8988T (cell line): ENCODE data around the gene NR6A1.

ENCODE experiments used
- DNase-seq: peaks from one replicate; pipeline ENCODE4 v3.0.0; 2011

NR6A1 gene

DNA sequence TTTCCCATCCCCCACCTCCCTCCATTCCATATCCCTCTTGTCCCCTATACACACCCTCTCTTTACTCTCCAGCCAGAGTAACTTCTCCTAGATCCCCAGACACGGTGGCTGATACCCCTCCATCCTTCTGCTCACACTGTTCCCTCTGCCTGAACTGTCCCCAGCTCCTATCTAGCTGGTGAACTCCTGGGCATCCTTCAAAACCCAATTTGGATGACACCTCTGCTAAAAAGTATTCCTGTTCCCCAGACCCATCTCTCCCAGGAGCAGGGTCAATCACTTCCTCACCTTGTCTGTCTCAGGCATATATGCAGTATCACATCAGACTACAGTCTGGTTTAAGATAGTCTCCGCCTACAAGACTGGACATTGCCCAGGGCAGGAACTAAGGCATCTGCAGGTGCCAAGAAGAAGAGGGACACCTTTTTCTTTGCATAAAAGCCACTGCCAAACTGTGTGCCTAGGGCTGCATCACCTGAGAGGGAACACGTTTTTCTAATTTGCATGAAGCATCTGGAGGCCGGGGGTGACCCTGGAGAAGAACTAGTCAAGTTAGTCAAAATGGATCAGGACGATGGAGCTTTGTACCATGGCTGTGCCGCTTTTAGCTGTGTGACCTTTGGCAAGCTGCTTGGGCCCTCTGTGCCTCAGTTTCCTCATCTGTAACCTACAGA is 291.0 kb downstream of the NR6A1 start:
- no peak for DNase-seq

DNA sequence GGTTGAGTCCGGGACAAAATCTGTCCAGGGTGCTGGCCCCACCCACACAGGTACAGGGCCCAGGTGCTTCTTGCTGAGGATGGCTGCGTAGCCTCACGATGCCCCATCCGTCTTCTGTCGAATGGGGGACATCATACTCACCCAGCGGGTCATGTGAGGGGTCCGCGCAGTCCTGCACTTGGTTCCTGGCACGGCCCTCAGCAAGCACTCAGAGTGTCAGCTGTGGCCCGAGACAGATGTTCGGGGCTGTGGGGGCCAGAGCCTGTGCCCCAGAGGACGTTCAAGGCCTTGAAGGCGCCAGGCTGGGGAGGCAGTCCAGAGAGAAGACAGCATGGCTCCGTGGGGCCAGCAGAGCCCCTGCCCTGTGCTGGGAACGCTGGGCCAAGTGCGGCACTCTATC is 291.7 kb downstream of the NR6A1 start:
- DNase-seq, result no peak

DNA sequence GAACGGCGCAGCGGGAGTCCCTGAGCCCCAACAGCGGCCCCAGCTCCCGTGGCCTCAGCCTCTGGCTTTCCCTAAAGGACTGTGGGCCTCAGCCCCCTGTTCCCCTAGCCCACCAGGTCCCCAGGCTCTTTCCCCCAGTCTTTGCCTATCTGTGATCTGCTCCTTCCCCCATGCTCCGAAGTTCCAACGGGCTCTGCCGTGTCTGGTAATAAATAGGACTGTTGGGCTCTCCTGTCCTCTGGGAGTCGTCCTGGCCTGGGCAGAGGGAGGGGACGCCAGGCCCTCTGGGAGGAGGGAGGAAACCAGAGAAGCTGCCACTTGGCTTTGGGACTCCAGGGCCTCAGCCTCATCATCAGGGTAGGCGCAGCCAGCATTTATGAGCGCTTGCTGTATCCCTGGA is 292.8 kb downstream of the NR6A1 start:
- no peak for DNase-seq

DNA sequence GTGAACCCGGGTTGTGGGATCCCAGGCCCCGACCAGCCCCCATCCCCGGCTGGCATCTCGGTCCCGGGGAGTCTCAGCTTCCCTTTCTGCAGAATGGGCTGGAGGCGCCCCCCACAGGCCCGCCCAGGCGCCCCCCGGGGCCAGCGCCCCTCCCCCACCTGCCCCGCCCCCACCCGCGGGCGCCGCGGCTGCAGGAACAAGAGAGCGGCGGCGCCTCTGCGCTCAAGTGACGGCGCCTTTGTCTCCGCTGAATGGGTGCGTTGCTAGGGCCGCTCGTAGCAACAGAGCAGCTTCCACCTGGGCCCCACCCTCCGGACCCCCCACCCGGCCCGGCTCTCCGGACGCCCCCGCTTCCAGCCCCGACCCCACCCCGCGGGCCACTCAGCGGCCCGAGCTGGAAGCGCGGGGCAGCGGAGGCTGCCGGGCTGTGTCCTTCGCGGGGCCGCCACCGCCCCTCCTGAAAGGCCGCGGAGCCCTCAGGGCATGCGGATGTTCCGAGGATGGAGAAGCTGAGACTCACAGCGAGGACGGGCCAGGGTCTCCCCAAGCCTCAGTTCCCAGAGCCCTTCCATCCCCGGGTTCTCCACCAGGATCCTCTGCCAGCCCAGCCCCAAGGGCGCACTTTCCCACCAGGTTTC is 293.3 kb downstream of the NR6A1 start:
- DNase-seq, result no peak

DNA sequence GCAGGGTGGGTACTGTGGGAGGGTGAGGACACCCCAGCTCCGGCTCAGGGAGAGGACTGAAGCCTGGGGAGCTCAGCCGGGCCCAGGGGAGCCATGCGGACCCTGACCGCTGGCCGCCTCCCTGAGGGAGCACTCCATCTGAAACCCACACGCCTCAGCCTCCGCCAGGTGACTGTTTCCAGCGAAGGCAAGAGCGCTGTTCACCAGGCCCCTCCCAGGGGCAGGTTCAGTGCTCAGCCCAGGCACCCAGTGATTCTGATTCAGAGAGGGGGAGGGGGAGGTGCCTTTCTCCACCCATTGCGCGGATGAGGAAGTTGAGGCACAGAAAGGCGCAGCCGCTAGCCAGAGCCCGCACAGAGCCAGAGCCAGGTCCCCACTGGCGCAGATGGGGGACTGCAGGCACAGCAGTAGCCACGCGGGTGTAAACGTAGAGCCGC is 293.9 kb downstream of the NR6A1 start:
- no peak for DNase-seq

DNA sequence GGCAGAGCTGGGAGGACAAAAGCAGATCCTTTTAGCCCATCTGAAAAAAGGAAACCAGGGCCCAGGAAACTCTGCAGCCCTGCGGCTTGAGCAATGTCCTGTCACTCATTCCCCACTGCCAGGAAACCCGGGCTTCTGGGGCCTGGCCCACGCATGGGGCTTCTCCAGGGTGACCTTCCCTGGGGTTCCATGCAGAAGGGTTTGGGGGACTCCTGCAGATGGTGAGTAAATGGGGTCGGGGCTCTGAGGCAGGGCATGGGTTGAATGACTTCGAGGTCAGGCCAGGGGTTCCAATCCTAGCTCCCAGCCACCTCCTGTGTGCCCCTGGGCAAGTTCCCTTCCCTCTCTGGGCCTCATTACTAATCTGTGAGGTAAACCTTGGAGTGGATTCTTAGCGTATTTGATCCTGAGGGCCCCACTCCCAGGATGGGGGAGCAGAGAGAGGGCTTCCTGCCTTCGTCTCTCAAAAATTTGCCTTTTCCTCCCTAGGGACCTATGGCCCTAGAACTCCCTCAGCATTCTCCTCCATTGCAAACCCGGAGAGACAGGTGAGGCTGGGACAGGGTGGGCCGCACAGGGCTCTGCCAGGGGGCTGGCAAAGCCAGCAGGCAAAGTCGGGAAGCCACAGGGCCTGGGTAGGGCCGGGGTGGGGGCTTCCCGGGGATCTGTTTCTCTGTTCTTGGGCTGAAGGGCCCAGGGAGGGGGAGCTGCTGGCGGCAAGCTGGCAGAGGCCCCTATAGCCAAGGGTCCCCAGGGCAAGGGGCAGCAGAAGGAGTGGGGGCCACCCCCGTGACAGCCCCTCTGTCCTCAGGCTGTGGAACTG is 295.0 kb downstream of the NR6A1 start:
- no peak for DNase-seq

DNA sequence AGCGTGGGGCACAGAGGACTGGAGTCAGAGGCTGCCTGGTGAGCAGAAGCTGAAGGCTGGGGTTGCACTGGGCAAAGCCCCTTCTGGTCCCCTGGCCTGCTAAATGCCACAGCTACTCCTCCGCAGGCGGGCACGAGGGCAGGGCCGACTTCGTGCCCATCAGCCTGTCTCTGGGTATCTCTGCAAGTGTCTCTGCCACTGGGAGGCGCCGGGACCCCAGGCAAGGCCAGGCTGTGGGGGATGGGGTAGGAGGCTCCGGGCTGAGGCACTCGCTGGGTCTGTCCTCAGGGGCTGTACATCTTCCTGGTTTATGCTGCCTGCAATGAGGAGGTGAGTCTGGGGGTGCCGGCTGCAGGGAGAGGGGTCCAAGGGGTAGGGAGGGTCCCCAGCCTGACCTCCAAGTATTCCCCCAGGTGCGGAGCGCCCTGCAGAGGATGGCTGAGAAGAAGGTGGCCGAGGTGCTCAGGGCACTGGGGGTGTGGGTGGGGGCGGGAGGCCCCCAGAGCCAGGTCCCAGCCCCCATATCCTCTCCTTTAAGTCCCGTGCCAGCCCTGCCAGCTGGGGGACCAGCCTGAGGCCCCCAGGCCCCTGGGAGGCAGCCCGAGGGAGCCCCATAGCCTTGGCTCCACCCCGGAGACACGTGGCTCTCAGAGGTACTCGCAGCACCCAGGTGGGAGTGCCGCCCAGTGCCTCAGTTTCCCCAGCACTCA is 295.8 kb downstream of the NR6A1 start:
- DNase-seq, result no peak

DNA sequence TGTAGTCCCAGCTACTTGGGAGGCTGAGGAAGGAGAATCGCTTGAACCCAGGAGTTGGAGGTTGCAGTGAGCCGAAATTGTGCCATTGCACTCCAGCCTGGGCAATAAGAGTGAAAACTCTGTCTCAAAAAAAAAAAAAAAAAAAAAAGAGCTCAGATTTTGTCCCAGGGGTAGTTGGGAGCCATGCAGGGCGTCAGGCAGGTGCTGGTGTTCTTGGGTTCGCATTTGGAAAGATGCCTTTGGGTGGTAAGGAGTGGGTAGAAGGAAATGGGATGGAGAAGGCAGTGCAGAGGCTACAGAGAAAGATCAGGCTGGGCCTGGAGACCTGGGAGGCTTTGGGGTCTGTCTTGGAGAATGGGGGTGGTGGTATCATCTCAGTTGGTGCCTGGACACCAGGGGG is 297.0 kb downstream of the NR6A1 start:
- no peak for DNase-seq

DNA sequence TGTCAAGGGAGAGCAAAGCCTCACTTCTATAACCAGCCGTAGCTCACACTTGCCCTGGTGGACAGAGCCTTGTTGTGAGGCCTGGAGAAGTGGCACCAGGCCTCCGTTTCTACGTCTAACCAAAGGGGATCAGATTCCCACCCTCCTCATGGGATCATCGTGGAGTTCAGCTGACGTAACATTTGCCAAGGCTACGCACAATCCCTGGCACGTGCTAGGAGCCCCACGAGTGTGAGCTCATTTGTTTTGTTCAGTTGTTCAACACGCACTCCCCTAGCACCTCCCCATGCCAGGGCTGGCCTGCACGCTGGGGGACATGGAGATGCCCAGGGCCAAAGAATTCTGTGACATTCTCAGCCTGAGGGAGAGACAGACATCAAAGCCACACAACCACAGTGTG is 297.8 kb downstream of the NR6A1 start:
- DNase-seq, result no peak

DNA sequence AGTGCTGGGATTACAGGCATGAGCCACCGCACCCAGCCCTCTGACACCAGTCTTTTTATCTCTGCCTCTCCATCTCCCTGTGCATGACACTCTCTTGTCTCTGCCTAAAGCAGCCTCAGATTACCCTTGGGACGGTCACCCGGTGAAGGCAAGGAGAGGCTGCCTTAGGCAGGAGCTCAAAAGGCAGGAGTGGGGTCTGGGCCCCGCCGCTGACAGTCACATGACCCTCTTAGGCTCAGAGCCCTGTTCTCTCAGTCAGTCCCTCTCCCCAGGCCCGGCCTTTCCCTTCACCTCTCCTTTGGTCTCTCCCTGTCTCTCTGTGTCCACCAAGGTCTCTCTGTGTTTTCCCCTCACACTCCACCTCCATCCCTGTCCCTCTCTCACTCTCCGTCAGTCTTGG is 298.3 kb downstream of the NR6A1 start:
- no peak for DNase-seq

DNA sequence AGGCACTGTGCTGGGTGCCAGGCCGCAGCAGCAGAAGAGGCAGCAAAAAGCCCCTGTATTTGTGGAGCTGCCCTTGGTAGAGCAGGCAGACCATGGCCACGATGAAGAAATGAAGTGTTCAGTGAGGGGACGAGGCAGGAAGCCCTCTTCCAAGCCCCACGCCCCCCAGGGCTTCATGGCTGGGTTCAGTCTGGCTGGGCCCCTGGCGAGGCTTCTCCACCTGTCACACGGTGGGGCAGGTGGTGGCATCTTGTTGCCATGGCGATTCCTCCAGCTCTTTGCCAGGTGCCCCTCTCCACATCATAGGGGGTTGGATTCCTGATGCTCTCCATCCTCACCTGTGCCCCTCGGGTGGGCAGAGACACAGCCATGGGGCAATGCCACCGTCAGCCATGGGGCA is 299.4 kb downstream of the NR6A1 start:
- no peak for DNase-seq

DNA sequence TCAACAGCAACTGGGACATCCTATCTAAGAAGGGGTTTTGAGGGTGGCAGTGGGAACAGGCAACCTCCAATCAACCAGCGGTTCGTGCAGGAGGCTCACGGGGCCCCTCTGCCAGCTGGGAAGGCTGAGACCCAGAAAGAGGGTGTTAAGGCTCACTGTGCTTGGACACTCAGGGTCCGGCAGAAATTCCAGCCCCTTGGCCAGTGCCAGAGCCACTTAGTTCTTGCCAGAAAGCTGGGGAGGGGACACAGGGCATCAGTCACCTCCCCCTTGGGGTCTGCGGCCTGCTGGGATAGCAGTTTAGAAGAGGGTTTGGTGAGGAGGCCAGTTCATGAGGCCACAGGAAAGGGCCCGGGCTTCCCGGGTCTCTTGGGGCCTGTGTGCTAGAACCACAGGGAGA is 300.4 kb downstream of the NR6A1 start:
- no peak for DNase-seq

DNA sequence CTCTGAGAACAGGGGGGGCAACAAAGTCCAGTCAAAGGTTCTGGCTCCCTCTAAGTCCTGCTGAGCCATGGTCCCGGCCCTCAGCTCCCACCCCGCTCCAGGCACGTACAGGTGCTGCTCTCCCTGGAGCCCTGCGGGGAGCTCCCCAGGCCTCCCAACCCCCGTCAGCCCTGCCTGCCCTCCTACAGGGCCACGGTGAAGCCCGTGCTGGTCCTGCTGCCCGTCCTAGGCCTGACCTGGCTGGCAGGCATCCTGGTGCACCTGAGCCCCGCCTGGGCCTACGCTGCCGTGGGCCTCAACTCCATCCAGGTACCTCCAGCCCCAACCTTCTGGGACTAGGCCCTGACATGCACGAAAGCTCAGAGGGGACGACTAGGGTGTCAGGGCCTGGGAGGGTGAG is 300.8 kb downstream of the NR6A1 start:
- DNase-seq, result no peak

DNA sequence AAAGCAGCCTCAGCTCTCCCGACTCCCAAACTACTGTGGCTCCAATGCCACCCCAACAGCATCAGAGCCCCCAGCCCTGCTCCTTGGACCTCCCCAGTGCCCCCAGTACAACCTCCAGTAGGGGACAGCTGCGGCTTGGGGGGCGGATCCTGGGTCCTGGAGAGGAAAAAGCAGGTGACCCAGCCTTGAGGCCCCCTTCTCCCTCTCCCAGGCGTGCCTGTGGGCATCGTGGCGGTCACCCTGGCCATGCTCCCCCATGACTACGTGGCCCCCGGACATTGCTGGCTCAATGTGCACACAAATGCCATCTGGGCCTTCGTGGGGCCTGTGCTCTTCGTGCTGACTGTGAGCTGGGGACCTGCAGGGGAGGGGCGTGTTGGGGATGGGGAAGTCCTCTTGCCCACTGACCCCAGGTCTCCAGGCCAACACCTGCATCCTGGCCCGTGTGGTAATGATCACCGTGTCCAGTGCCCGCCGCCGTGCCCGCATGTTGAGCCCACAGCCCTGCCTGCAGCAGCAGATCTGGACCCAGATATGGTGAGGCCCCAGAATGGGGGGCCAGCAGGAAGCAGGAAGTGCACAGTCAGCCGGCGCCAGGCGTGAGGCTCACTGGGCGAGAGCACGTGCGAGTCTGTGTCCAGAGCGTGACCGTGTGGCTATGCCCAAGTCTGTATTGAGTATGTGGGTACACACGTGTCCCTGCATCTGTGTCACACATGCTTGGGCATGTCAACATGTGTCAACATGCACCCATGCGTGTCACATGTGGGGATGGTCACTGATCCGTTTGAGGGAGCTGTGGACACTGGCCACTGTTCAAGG is 301.9 kb downstream of the NR6A1 start:
- no peak for DNase-seq

DNA sequence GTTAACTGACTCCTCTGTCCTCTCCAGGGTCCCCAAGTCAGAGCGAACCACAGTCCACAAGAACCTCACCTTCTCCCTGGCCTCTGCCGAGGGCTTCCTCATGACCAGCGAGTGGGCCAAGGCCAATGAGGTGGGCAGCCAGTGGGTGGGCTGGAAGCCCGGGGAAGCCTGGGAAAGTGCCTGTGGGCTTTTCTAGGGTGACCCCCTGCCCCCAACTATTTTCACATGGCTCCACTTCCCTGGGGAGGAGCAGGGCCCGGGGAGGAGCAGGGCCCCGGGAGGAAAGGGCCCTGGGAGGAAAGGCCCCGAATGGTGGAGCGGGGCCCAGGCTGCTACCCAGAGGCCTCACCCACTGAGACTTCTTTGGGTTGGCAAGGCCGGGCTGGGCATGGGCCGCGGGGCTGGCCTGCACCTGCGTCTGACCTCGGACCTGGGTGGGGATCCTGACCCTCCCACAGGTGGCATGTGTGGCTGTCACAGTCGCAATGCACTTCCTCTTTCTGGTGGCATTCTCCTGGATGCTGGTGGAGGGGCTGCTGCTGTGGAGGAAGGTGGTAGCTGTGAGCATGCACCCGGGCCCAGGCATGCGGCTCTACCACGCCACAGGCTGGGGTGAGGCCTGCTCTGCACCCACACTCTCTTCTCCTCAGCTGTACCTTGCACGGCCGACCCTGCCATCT is 302.9 kb downstream of the NR6A1 start:
- DNase-seq, result no peak

DNA sequence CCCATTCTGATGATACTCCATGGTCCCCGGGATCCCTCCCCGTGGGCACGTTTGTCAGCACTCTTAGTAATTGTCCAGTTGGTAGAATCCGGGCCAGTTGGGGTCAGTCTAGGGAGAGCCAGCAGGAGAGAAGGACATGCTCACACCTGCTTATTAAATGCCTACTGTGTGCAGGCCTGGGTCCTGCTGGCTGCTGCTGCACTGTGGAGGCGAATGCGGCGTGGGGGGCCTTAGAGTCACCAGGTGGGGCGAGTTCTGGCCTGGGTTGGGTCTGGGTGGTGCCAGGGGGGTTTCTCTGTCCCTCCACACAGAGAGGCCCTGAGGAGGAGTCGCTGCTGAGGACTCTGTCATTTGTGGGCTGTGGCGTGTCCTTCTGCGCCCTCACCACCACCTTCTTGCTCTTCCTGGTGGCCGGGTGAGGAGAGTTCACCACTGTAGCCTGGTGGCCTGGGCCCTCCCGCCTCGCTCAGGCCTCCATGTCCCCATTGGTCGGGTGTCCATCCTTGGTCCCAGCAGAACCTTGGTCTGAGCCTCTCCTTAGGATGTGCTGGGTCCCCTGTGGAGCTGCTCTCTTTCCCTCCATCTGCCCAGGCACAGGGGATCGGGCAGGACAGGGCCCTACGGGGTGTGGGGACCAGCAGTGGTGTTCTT is 303.6 kb downstream of the NR6A1 start:
- DNase-seq, result no peak
